Memory B cell (primary cell): Measurements from ENCODE around the gene C13orf42.
"Not testable (repeated sequence)": the region's sequence is repeated elsewhere in the genome, so short reads cannot be mapped to it uniquely, and the experiment has no call there.

Experiments used
- ATAC-seq: fragments of 150-1000 bp; cut with Tn5 transposase; 2 replicates; pipeline ENCODE4 v1.10.0; 2021; ENCODE audit warnings: low read depth, mild to moderate bottlenecking, moderate library complexity
- DNase-seq, 2 donors: peaks; one replicate each; pipeline ENCODE4 v3.0.0; 2022; ENCODE audit warnings: low spot score in 2 of 2
- H3K27ac Mint-ChIP-seq: one replicate; pipeline ENCODE4 v1.8.0; 2022; ENCODE audit warnings: mild to moderate bottlenecking, moderate library complexity, mixed read lengths
- H3K27me3 Mint-ChIP-seq: one replicate; pipeline ENCODE4 v1.8.0; 2022; ENCODE audit warnings: mixed read lengths
- H3K36me3 Mint-ChIP-seq: one replicate; pipeline ENCODE4 v1.8.0; 2022; ENCODE audit warnings: mild to moderate bottlenecking, mixed read lengths
- H3K4me1 Mint-ChIP-seq: one replicate; pipeline ENCODE4 v1.8.0; 2022; ENCODE audit warnings: mixed read lengths
- H3K4me3 Mint-ChIP-seq: one replicate; pipeline ENCODE4 v1.8.0; 2022; ENCODE audit warnings: mild to moderate bottlenecking, moderate library complexity, mixed read lengths
- H3K9me3 Mint-ChIP-seq: one replicate; pipeline ENCODE4 v1.8.0; 2022; ENCODE audit warnings: mixed read lengths

Gene C13orf42

DNA sequence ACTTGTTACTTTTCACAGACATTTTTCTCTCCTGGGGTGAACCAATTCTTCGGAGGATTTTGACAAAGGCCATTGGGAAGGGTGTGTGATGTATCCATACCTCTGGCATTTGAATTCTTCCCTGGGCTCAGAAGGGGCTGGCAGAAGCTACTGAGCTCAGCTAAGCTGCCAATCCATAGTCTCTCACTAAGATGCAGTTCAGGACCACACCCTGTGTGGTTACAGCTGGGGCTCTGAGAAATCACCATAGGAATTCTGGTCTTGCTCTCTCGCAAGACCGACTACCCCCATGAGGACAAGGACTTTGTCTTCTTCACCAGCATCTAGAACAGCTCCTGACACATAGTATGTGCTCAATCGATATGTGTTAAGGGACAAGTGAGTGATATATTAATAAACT is 6.0 kb downstream of the C13orf42 start:
- DNase-seq (no peak), ATAC-seq (no peak)
- Mint-ChIP-seq H3K4me1 (peaks cover 4% of the 10 kb centered on the region), H3K9me3 (no peaks in the 10 kb centered on the region), H3K4me3 (no peak overlapping the region), H3K27me3 (peaks cover 18% of the 10 kb centered on the region), H3K36me3 (no peaks in the 10 kb centered on the region), H3K27ac (no peak overlapping the region)

GRCh38 chr13:51101636-51102235 is 9.3 kb downstream of the C13orf42 start:
- Mint-ChIP-seq H3K9me3 (no peaks in the 10 kb centered on the region), H3K4me3 (no peak overlapping the region), H3K36me3 (no peaks in the 10 kb centered on the region), H3K27ac (no peak overlapping the region), H3K4me1 (peaks cover 4% of the 10 kb centered on the region), H3K27me3 (peaks cover 23% of the 10 kb centered on the region)
- ATAC-seq (no peak), DNase-seq (no peak)

DNA sequence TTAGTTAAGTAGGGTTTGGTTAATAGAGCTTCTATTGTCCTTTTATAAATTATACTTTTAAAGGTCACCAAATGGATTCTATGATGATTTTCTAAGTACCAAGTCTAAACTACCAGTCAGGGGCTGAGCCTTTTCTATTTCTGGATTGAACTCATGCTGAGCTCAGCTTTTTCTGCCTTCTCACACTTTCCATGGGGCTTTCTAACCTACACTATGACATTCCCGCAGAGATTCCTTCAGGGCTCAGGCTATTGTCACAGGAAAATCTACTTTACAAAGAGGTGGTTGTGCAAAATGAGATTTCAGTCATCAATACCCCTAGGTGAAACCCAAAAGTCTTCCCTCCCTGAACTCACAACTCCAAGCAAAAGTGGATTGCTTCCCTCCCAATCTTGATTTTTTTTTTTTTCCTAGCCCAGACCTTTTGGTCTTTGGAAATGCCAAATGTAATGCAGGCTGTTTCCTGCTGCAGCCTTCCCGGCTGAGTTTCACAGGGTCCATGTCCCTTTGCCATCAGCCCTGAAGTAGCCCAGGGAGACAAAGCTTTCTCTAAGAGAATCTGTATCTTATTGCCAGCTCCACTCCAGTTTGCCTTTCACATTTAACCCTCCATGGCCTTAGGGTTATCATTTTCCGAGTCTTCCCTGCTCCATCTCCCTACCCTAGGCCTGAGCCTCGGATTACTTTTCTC is 13.6 kb downstream of the C13orf42 start:
- H3K27ac Mint-ChIP-seq, result no peak overlapping the region
- peaks cover 13% of the 10 kb centered on the region for H3K27me3 Mint-ChIP-seq
- H3K36me3 Mint-ChIP-seq, result no peaks in the 10 kb centered on the region
- ATAC-seq, result no peak
- H3K4me3 Mint-ChIP-seq, result no peak overlapping the region
- DNase-seq, result no peak
- peaks cover 4% of the 10 kb centered on the region for H3K9me3 Mint-ChIP-seq
- peaks cover under 1% of the 10 kb centered on the region for H3K4me1 Mint-ChIP-seq

DNA sequence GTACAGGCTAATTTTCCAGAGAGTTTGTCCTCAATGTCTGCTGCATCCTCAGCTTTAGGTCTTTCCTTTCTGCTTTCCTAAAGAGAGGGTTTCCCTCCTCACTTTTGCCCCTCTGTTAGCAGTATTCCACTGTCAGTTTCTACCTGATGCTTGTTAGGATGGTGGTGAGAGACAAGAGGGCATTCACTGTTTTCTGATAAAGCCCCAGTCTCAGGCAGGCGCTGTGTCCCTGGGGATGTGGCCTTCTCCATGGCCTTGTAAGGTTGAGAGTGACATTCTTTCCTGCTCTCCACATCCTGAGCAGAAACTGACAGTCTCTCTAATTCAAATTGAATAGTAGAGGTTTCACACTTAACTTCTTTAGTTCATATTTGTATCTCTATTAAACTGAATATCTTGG is 14.9 kb downstream of the C13orf42 start:
- H3K36me3 Mint-ChIP-seq, result no peaks in the 10 kb centered on the region
- H3K27me3 Mint-ChIP-seq, result peaks cover 10% of the 10 kb centered on the region
- H3K9me3 Mint-ChIP-seq, result peaks cover 4% of the 10 kb centered on the region
- no peak overlapping the region for H3K27ac Mint-ChIP-seq
- H3K4me1 Mint-ChIP-seq, result no peaks in the 10 kb centered on the region
- ATAC-seq (no peak), DNase-seq (no peak)
- H3K4me3 Mint-ChIP-seq, result no peak overlapping the region

DNA sequence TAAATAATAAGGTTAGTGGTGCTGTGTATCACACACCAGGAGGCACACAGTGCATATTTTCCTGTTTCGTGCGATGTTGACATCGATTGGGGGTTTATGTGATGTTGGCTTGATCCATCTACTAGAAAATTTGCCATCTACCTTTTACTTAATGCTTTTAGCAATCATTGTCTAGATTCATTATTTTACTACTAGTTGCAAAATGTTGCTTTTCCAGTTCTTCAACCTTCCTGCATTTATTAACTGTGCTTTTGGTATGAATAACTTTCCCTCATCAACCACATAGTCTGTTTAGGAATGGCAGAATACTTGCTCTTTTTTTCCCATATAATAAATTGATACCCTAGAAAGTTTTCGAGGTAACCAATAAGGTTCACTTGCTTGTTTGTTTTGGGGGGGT is 17.5 kb downstream of the C13orf42 start:
- no peaks in the 10 kb centered on the region for H3K4me1 Mint-ChIP-seq
- H3K27ac Mint-ChIP-seq, result no peak overlapping the region
- peaks cover 4% of the 10 kb centered on the region for H3K9me3 Mint-ChIP-seq
- DNase-seq (no peak), ATAC-seq (no peak)
- no peak overlapping the region for H3K4me3 Mint-ChIP-seq
- peaks cover 6% of the 10 kb centered on the region for H3K27me3 Mint-ChIP-seq
- H3K36me3 Mint-ChIP-seq, result no peaks in the 10 kb centered on the region

DNA sequence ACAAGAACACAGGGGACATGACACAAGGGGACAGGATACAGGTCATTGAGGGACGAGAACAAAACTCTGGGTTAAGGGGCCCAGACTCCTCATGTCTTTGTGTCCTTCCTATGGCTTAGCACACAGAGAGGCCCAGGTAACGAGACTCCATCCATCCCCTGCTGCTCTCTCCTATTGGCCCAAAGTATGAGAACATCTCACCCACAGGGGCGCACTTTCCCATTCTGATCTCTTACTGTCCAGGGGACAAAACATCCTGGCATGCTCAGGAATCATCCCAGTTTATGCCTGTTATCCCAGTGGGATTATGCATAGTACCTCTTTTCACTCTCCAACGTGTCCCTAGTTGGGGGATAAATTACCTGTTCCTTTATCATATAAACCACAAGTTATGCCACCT is 19.2 kb downstream of the C13orf42 start:
- peaks cover 3% of the 10 kb centered on the region for H3K27me3 Mint-ChIP-seq
- H3K4me1 Mint-ChIP-seq, result no peaks in the 10 kb centered on the region
- no peak overlapping the region for H3K27ac Mint-ChIP-seq
- ATAC-seq, result no peak
- H3K36me3 Mint-ChIP-seq, result no peaks in the 10 kb centered on the region
- DNase-seq, result no peak
- H3K4me3 Mint-ChIP-seq, result no peak overlapping the region
- H3K9me3 Mint-ChIP-seq, result peaks cover 4% of the 10 kb centered on the region

GRCh38 chr13:51083706-51084105 is 27.4 kb downstream of the C13orf42 start:
- Mint-ChIP-seq H3K4me1 (no peaks in the 10 kb centered on the region), H3K36me3 (no peaks in the 10 kb centered on the region), H3K27ac (no peak overlapping the region), H3K9me3 (no peaks in the 10 kb centered on the region), H3K27me3 (peaks cover 8% of the 10 kb centered on the region), H3K4me3 (no peak overlapping the region)
- DNase-seq (no peak), ATAC-seq (no peak)

- H3K27me3 Mint-ChIP-seq, ATAC-seq, H3K4me3 Mint-ChIP-seq, H3K9me3 Mint-ChIP-seq, H3K36me3 Mint-ChIP-seq, DNase-seq, H3K4me1 Mint-ChIP-seq, H3K27ac Mint-ChIP-seq: not testable (repeated sequence)
These were observed 30.5 kb downstream of the C13orf42 start for GRCh38 chr13:51080478-51081065.

DNA sequence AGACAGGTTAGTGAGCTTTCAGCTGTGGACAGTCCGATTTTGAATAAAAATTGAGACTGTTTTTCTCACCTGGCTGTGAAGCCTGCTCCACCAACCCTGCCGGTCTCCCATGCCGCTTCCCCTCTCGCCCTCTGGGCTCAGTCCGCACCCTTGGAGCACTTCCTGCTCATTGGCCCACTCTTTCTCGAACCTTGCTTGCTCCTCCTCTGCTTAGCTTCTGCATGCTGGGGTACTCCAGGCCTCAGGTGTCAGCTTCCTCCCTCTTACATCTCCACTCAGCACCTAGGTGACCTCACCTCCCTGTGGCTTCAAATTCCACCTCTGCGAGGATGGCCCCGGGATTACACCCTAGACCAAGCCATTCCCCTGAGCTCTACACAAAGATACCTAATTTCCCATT is 39.6 kb downstream of the C13orf42 start:
- ATAC-seq (no peak), DNase-seq (no peak)
- Mint-ChIP-seq H3K27ac (no peak overlapping the region), H3K4me3 (no peak overlapping the region), H3K36me3 (no peaks in the 10 kb centered on the region), H3K9me3 (no peaks in the 10 kb centered on the region), H3K27me3 (peaks cover 9% of the 10 kb centered on the region), H3K4me1 (peaks cover 3% of the 10 kb centered on the region)

GRCh38 chr13:51070005-51070649 is 40.9 kb downstream of the C13orf42 start:
- no peaks in the 10 kb centered on the region for H3K36me3 Mint-ChIP-seq
- H3K27me3 Mint-ChIP-seq, result peaks cover 7% of the 10 kb centered on the region
- H3K4me1 Mint-ChIP-seq, result peaks cover 5% of the 10 kb centered on the region
- DNase-seq (peak; percentile 76 to 81), ATAC-seq (peak; percentile 91)
- no peak overlapping the region for H3K4me3 Mint-ChIP-seq
- no peaks in the 10 kb centered on the region for H3K9me3 Mint-ChIP-seq
- no peak overlapping the region for H3K27ac Mint-ChIP-seq

DNA sequence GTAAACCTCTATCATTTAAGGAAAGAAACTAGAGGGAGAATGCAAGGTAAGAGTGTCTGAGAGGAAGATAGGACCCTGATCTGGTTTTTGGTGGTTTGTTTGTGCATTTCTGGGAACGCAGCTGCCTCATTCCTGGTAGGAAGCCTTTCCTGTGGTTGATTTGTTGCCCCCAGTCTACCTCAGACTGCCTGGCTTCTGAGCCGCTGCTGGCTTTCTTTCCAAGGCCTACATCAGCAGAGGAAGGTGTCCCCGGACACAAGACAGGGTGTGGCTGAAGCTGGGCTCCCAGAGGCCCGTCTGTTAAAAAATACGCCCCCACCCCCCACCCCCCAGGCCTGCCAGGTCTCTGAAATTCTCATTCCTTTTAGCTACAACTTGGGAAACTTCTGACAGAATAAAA is 42.6 kb downstream of the C13orf42 start:
- Mint-ChIP-seq H3K27me3 (peaks cover 12% of the 10 kb centered on the region), H3K9me3 (no peaks in the 10 kb centered on the region), H3K36me3 (no peaks in the 10 kb centered on the region), H3K4me3 (no peak overlapping the region), H3K27ac (no peak overlapping the region), H3K4me1 (peaks cover 5% of the 10 kb centered on the region)
- no peak for ATAC-seq
- DNase-seq, result no peak

DNA sequence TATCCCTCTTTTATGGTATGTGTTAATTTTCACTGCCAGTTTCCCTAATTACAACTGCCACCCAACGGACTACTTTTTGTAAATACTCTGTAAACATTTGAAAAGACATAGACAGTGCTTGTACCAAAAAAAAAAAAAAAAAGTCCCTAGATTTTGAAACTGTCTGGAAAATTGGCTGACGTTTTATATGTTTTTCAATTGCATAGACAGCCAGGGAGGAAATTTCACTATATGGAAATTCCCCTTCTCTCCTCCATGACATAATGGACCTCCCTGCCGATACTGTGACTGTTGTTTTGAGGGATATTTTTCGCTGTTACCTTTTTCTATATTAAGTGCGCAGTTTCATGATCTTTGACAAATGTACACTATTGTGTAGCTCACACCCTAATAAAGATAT is 43.4 kb downstream of the C13orf42 start:
- peaks cover 5% of the 10 kb centered on the region for H3K4me1 Mint-ChIP-seq
- no peaks in the 10 kb centered on the region for H3K9me3 Mint-ChIP-seq
- peaks cover 12% of the 10 kb centered on the region for H3K27me3 Mint-ChIP-seq
- H3K4me3 Mint-ChIP-seq, result no peak overlapping the region
- DNase-seq, result no peak
- no peak overlapping the region for H3K27ac Mint-ChIP-seq
- H3K36me3 Mint-ChIP-seq, result no peaks in the 10 kb centered on the region
- no peak for ATAC-seq

DNA sequence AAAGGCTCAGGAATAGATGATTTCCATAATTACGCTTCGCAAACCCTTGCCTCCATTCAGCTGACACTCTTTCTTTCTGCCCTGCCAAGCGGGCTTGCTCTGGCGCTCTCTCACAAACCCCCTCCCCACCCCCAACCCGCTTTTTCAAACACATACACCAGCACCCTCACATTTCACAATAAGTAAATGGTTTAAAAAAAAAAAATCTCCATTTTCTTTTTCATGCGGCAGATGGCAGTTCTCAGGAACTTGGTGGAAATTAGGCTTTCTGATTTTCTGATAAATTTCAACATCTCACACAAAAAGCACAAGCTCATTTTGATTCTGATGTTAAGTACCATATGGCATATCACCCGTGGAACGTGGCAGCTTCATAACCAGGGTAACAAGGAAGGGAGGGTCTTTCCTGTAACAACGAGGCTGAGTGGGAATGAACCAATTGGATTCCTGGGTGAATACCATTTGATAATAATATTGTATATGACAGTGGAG is 43.8 kb downstream of the C13orf42 start:
- H3K27me3 Mint-ChIP-seq, result peaks cover 12% of the 10 kb centered on the region
- H3K27ac Mint-ChIP-seq, result no peak overlapping the region
- no peaks in the 10 kb centered on the region for H3K36me3 Mint-ChIP-seq
- peaks cover 5% of the 10 kb centered on the region for H3K4me1 Mint-ChIP-seq
- DNase-seq (no peak), ATAC-seq (no peak)
- no peak overlapping the region for H3K4me3 Mint-ChIP-seq
- no peaks in the 10 kb centered on the region for H3K9me3 Mint-ChIP-seq

DNA sequence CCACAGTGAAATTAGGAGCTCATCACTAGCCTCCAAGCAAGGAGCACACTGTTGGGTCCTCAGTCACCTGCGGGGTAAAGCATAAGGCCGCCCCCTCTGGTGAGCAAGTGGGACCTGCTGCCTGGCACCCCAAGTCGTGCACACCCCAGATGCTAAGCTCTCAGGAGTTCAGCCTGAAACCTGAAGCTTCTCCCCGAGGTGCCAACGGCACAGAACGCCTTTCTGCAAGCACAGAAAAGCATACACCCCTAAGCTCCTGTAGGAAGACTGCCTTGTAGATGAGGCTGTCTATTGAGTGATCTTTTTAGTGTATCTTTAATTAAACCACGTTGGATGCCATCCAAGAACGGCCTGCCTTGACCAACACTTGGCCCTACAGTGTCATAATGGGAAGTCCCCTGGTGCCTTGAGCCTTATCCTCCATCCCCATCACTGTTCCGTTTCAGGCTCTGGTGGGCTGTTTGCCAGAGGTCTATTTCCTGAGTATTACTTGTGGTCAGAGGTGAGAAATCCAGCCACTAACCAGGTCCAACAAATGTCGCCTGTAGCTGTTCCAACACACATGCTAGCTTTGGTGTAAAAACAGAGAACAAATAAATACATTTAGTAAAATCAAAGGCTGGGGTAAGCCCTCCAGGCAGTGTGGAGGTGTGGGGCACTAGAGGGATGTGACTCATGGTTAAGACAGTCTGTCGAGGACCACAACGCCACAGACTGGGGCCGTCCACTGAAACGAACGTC is 44.8 kb downstream of the C13orf42 start:
- Mint-ChIP-seq H3K27ac (no peak overlapping the region), H3K9me3 (no peaks in the 10 kb centered on the region), H3K4me1 (peaks cover 5% of the 10 kb centered on the region), H3K27me3 (peaks cover 12% of the 10 kb centered on the region), H3K36me3 (no peaks in the 10 kb centered on the region), H3K4me3 (no peak overlapping the region)
- ATAC-seq, result peak; percentile 54
- no peak for DNase-seq
